Activated T-cell treated with anti-CD3 and anti-CD28 coated beads, Interleukin-2, amount 50 U/mL, for 72 hours (primary cell): ENCODE results near the gene MRC2. TPM values are rescaled to one million over a fixed set of nuclear protein-coding genes. Genes with fewer than 3 reads are reported as not detected.
"Not testable (repeated sequence)": the region's sequence is repeated elsewhere in the genome, so short reads cannot be mapped to it uniquely, and the experiment has no call there.

Experiments
- ATAC-seq, 2 donors: fragments of 150-1000 bp; cut with Tn5 transposase; replicated peaks in 1 of 2; 2 replicates each; pipeline ENCODE4 v1.10.0; 2021; ENCODE audit warnings: moderate library complexity in 2 of 2, mild to moderate bottlenecking in 1 of 2
- DNase-seq, 2 donors: peaks; one replicate each; pipeline ENCODE4 v3.0.0; 2021 to 2022; ENCODE audit warnings: mixed read lengths in 1 of 2
- H3K27ac Mint-ChIP-seq: one replicate; pipeline ENCODE4 v1.8.0; 2022; ENCODE audit warnings: mild to moderate bottlenecking, moderate library complexity, mixed read lengths
- H3K27me3 Mint-ChIP-seq: one replicate; pipeline ENCODE4 v1.8.0; 2022; ENCODE audit warnings: low read depth, mixed read lengths
- H3K36me3 Mint-ChIP-seq, 2 donors: one replicate each; pipeline ENCODE4 v1.8.0; 2022; ENCODE audit warnings: mixed read lengths in 2 of 2, mild to moderate bottlenecking in 1 of 2; ENCODE audit not compliant: insufficient read depth in 2 of 2
- H3K4me1 Mint-ChIP-seq: one replicate; pipeline ENCODE4 v1.8.0; 2022; ENCODE audit warnings: low read depth, mixed read lengths
- H3K4me3 Mint-ChIP-seq, 2 donors: one replicate each; pipeline ENCODE4 v1.8.0; 2022; ENCODE audit warnings: mild to moderate bottlenecking in 2 of 2, mixed read lengths in 2 of 2, moderate library complexity in 2 of 2
- H3K9me3 Mint-ChIP-seq, 2 donors: one replicate each; pipeline ENCODE4 v1.8.0; 2022; ENCODE audit warnings: mixed read lengths in 2 of 2
- total RNA-seq, 2 donors: library from RNA; stranded (reverse); gene quantifications; one replicate each; pipeline ENCODE4 v1.2.3, GENCODE V29; 2022

The MRC2 gene
- total RNA-seq, result 10 to 100 TPM in 1 of 2 donors, 1 to 10 TPM in 1; 6.1 to 14.2 TPM

GRCh38 chr17:62627219-62627903 is at the start of gene MRC2:
Gene MRC2 (plus strand): TSS chr17:62627670. CDS start chr17:62627803, 133 bp downstream.
- Mint-ChIP-seq H3K27me3 (peaks cover 30% of the 10 kb centered on the region), H3K4me3 (peak within 1 kb of the TSS; percentile 90 to 95), H3K9me3 (no peaks in the 10 kb centered on the region), H3K27ac (peak within 1 kb of the TSS; percentile 78), H3K36me3 (no peaks in the 10 kb centered on the region), H3K4me1 (peaks cover 27% of the 10 kb centered on the region)
- DNase-seq (peak; percentile 44 to 48), ATAC-seq (peak; percentile 69 to 70)

- no peak for ATAC-seq
These were observed 48.5 kb upstream of the MRC2 start for GRCh38 chr17:62578757-62579487.

GRCh38 chr17:62580947-62581346 is 46.5 kb upstream of the MRC2 start:
- ATAC-seq, result no peak
- Mint-ChIP-seq H3K4me1 (peaks cover 4% of the 10 kb centered on the region), H3K36me3 (peaks cover 4 to 17% of the 10 kb centered on the region in 2 donors), H3K27me3 (no peaks in the 10 kb centered on the region), H3K27ac (no peak overlapping the region), H3K4me3 (no peak overlapping the region), H3K9me3 (no peaks in the 10 kb centered on the region)
- no peak for DNase-seq

More at GRCh38 chr17:62578757-62579487, 48.5 kb upstream of the MRC2 start:
- H3K27ac Mint-ChIP-seq, result no peak overlapping the region
- H3K36me3 Mint-ChIP-seq, result peaks cover 4 to 17% of the 10 kb centered on the region in 2 donors
- no peak overlapping the region for H3K4me3 Mint-ChIP-seq
- H3K27me3 Mint-ChIP-seq, result no peaks in the 10 kb centered on the region
- peaks cover 4% of the 10 kb centered on the region for H3K4me1 Mint-ChIP-seq
- no peak for DNase-seq
- no peaks in the 10 kb centered on the region for H3K9me3 Mint-ChIP-seq

- Mint-ChIP-seq H3K27me3 (no peaks in the 10 kb centered on the region), H3K27ac (no peak overlapping the region), H3K4me1 (peaks cover 4% of the 10 kb centered on the region), H3K4me3 (no peak overlapping the region), H3K36me3 (peaks cover 4 to 14% of the 10 kb centered on the region in 2 donors), H3K9me3 (no peaks in the 10 kb centered on the region)
- DNase-seq (no peak), ATAC-seq (no peak)
These were observed 45.7 kb upstream of the MRC2 start for GRCh38 chr17:62581764-62582163.

GRCh38 chr17:62587554-62587953 is 39.9 kb upstream of the MRC2 start:
- no peaks in the 10 kb centered on the region for H3K9me3 Mint-ChIP-seq
- no peak overlapping the region for H3K27ac Mint-ChIP-seq
- H3K4me1 Mint-ChIP-seq, result no peaks in the 10 kb centered on the region
- peaks cover 2 to 6% of the 10 kb centered on the region in 2 donors for H3K36me3 Mint-ChIP-seq
- no peaks in the 10 kb centered on the region for H3K27me3 Mint-ChIP-seq
- ATAC-seq (no peak), DNase-seq (no peak)
- H3K4me3 Mint-ChIP-seq, result no peak overlapping the region

GRCh38 chr17:62588109-62588508 is 39.4 kb upstream of the MRC2 start:
- ATAC-seq (no peak), DNase-seq (no peak)
- Mint-ChIP-seq H3K27ac (no peak overlapping the region), H3K36me3 (peaks cover 0 to 6% of the 10 kb centered on the region in 2 donors), H3K4me1 (no peaks in the 10 kb centered on the region), H3K4me3 (no peak overlapping the region), H3K27me3 (no peaks in the 10 kb centered on the region), H3K9me3 (no peaks in the 10 kb centered on the region)

- Mint-ChIP-seq H3K36me3 (peaks cover 1 to 8% of the 10 kb centered on the region in 2 donors), H3K4me1 (no peaks in the 10 kb centered on the region), H3K9me3 (no peaks in the 10 kb centered on the region), H3K27me3 (no peaks in the 10 kb centered on the region), H3K4me3 (no peak overlapping the region), H3K27ac (no peak overlapping the region)
- no peak for DNase-seq
- no peak for ATAC-seq
These were observed 36.1 kb upstream of the MRC2 start for GRCh38 chr17:62591333-62591732.

- not testable (repeated sequence) for H3K4me3 Mint-ChIP-seq, H3K27me3 Mint-ChIP-seq, H3K9me3 Mint-ChIP-seq, H3K36me3 Mint-ChIP-seq, DNase-seq, ATAC-seq, H3K4me1 Mint-ChIP-seq, H3K27ac Mint-ChIP-seq
These were observed 35.6 kb upstream of the MRC2 start for GRCh38 chr17:62591822-62592221.

GRCh38 chr17:62592341-62593099 is 35.0 kb upstream of the MRC2 start:
- no peaks in the 10 kb centered on the region for H3K27me3 Mint-ChIP-seq

GRCh38 chr17:62595484-62595883 is 32.0 kb upstream of the MRC2 start:
- no peak overlapping the region for H3K27ac Mint-ChIP-seq
- H3K4me3 Mint-ChIP-seq, result no peak overlapping the region
- no peaks in the 10 kb centered on the region for H3K4me1 Mint-ChIP-seq
- no peaks in the 10 kb centered on the region for H3K27me3 Mint-ChIP-seq
- no peak for ATAC-seq
- DNase-seq, result no peak
- no peaks in the 10 kb centered on the region for H3K9me3 Mint-ChIP-seq
- peaks cover 9 to 19% of the 10 kb centered on the region in 2 donors for H3K36me3 Mint-ChIP-seq

More at GRCh38 chr17:62592341-62593099, 35.0 kb upstream of the MRC2 start:
- DNase-seq (no peak), ATAC-seq (no peak)
- Mint-ChIP-seq H3K27ac (no peak overlapping the region), H3K36me3 (peaks cover 4 to 14% of the 10 kb centered on the region in 2 donors), H3K4me1 (no peaks in the 10 kb centered on the region), H3K4me3 (no peak overlapping the region), H3K9me3 (no peaks in the 10 kb centered on the region)

GRCh38 chr17:62596662-62597061 is 30.8 kb upstream of the MRC2 start:
- no peak for ATAC-seq

GRCh38 chr17:62597150-62597549 is 30.3 kb upstream of the MRC2 start:
- H3K4me3 Mint-ChIP-seq, result no peak overlapping the region
- peaks cover 5% of the 10 kb centered on the region for H3K4me1 Mint-ChIP-seq
- ATAC-seq (no peak), DNase-seq (no peak)
- no peaks in the 10 kb centered on the region for H3K27me3 Mint-ChIP-seq
- H3K9me3 Mint-ChIP-seq, result no peaks in the 10 kb centered on the region
- H3K36me3 Mint-ChIP-seq, result peaks cover 9 to 22% of the 10 kb centered on the region in 2 donors
- H3K27ac Mint-ChIP-seq, result no peak overlapping the region

More at GRCh38 chr17:62596662-62597061, 30.8 kb upstream of the MRC2 start:
- Mint-ChIP-seq H3K4me3 (no peak overlapping the region), H3K27me3 (no peaks in the 10 kb centered on the region), H3K27ac (no peak overlapping the region), H3K9me3 (no peaks in the 10 kb centered on the region), H3K4me1 (peaks cover 1% of the 10 kb centered on the region), H3K36me3 (peaks cover 9 to 20% of the 10 kb centered on the region in 2 donors)
- no peak for DNase-seq

- Mint-ChIP-seq H3K27ac (no peak overlapping the region), H3K27me3 (no peaks in the 10 kb centered on the region), H3K4me1 (peaks cover 5% of the 10 kb centered on the region), H3K4me3 (no peak overlapping the region), H3K9me3 (no peaks in the 10 kb centered on the region), H3K36me3 (peaks cover 9 to 22% of the 10 kb centered on the region in 2 donors)
- DNase-seq, result no peak
- ATAC-seq, result no peak
These were observed 29.6 kb upstream of the MRC2 start for GRCh38 chr17:62597920-62598319.
